ENCODE measurements around the gene HTRA1.

- TF ChIP-seq YY1 (IDR thresholded peaks at IDR 0.05; ENCODE audit: insufficient read depth, insufficient read length) (no peak), ZNF274 (IDR thresholded peaks at IDR 0.05; ENCODE audit: low read depth, low read length) (no peak), SUZ12 (IDR thresholded peaks at IDR 0.05; ENCODE audit: extremely low read depth, insufficient read depth, insufficient read length) (no peak)
These were observed 15.0 kb downstream of the HTRA1 start for GRCh38 chr10:122476333-122476695.

Data from NT2/D1 (cell line).